ENCODE results near the gene FNTB. TPM values are rescaled to one million over a fixed set of nuclear protein-coding genes. Genes with fewer than 3 reads are reported as not detected.

Gene FNTB
- total and polyA plus RNA-seq, 2 of the 13 experiments (the other 11 are each of a cell fraction or from before 2014, with no cell fraction given) = 23.6 to 28.5 TPM

- H3K9ac ChIP-seq (ENCODE audit: insufficient read depth, low read depth, low read length) = no peak overlapping the region
- DNase-seq (ENCODE audit: low spot score) (peak; percentile 63), ATAC-seq (peak; percentile 18), FAIRE-seq (peak; percentile 64)
- WGBS (ENCODE audit: low lambda C conversion rate) = 56% methylated on average over 1 of the region's 1 CpG
- BruUV-seq (replicated peaks) = no TSS peak
- intact Hi-C loops (cut with micrococcal nuclease; ENCODE audit: unreplicated experiment) = loop anchor here (1.0 to 10.0 kb wide), 2 partner anchors 24 to 233 kb away; partner anchors contain the start of genes CHURC1 and PLEKHG3
- H3K36me3 ChIP-seq (replicated peaks in 1 of 2; ENCODE audit: control insufficient read depth in 1 of 2, insufficient read depth in 2 of 2, low read length in 2 of 2) = peaks cover 3 to 8% of the 10 kb centered on the region in 2 experiments; a peak in 4 of 5 replicates
- H3K27ac ChIP-seq (ENCODE audit: extremely low read length, insufficient read depth, low read length) = peak overlapping the region; percentile 0
- no peaks in the 10 kb centered on the region; a peak in 1 of 5 replicates for H3K27me3 ChIP-seq (ENCODE audit: control insufficient read depth in 1 of 2, insufficient read depth in 2 of 2, low read length in 2 of 2)
- POLR2A ChIA-PET = interaction anchor here (1.2 to 2.6 kb wide), 3 partner anchors 11 to 550 kb away, joined by 3 to 31 read pairs (median 4); partner anchors contain the start of gene FNTB
- peaks cover 63% of the 10 kb centered on the region for H3K4me1 ChIP-seq (ENCODE audit: insufficient read depth, low read length)
- no peak overlapping the region for H3K4me2 ChIP-seq (ENCODE audit: low read depth, low read length)
- H4K20me1 ChIP-seq (ENCODE audit: insufficient read depth, low read length) = no peaks in the 10 kb centered on the region; the same call in 1 of the 2 replicates
- H3K9me3 ChIP-seq (ENCODE audit: low read length) = no peaks in the 10 kb centered on the region
- CTCF ChIA-PET (ENCODE audit: low intra/inter-chr PET ratio, low total read pairs) = interaction anchor here (1.3 kb wide), 1 partner anchor 115 kb away, joined by 3 read pairs; no protein-coding TSS in a partner anchor
- in situ Hi-C loops (cut with HindIII; ENCODE audit: extremely low pct_ligation_motif_present, low pct_unique_long_range_greater_than_20kb) = no loop called here
- no peak overlapping the region for H3K4me3 ChIP-seq (replicated peaks in 1 of 3; ENCODE audit: insufficient read depth in 1 of 3, low read depth in 2 of 3, low read length in 3 of 3)
- H3K79me2 ChIP-seq (ENCODE audit: insufficient read depth, low read length) = peaks cover 28% of the 10 kb centered on the region
- no peak overlapping the region for H2AFZ ChIP-seq (ENCODE audit: low read length)
- TF ChIP-seq RAD21 (CRISPR knock-in tag; IDR thresholded peaks at IDR 0.05) = peak; percentile 34; the same call in 1 of the 2 replicates
- no peak; the same call in 1 of the 2 replicates for TF ChIP-seq ZMAT3 (CRISPR knock-in tag; conservative IDR thresholded peaks at IDR 0.05)
- TF ChIP-seq CTCF (CRISPR knock-in tag; IDR thresholded peaks at IDR 0.05) = peak; percentile 73
- peak; percentile 12; the same call in 1 of the 2 replicates for TF ChIP-seq POLR2AphosphoS5 (IDR thresholded peaks at IDR 0.05; ENCODE audit: low read depth, low read length)
- no peak for TF ChIP-seq ZNF230 (CRISPR knock-in tag; IDR thresholded peaks at IDR 0.05)
- peak; percentile 57 for TF ChIP-seq STAG1 (CRISPR knock-in tag; IDR thresholded peaks at IDR 0.05)
- 0 out of 4 replicates have a peak, but pooled peaks of 1 of the 2 experiments have one; percentile 34 for TF ChIP-seq POLR2A (IDR thresholded peaks at IDR 0.05; ENCODE audit: insufficient read depth in 1 of 2, low read depth in 2 of 2, low read length in 2 of 2)
- TF ChIP-seq ZGPAT (CRISPR knock-in tag; IDR thresholded peaks at IDR 0.05) = no peak
- TF ChIP-seq U2AF1 (optimal IDR thresholded peaks at IDR 0.05; ENCODE audit: low read depth, low read length) = peak; percentile 17
- TF ChIP-seq SMC3 (IDR thresholded peaks at IDR 0.05; ENCODE audit: low read length) = peak; percentile 40; the same call in 1 of the 2 replicates
- no peak for TF ChIP-seq JARID2 (CRISPR knock-in tag; IDR thresholded peaks at IDR 0.05; ENCODE audit: insufficient replicate concordance)
- peak; percentile 96 for TF ChIP-seq RBM22 (optimal IDR thresholded peaks at IDR 0.05; ENCODE audit: low read length)
- no peak for TF ChIP-seq NFKB2 (CRISPR knock-in tag; IDR thresholded peaks at IDR 0.05; ENCODE audit: borderline replicate concordance)
- 0 out of 2 replicates have a peak, but pooled peaks have one; percentile 14 for TF ChIP-seq NFKBIZ (CRISPR knock-in tag; IDR thresholded peaks at IDR 0.05)
- TF ChIP-seq NFAT5 (CRISPR knock-in tag; IDR thresholded peaks at IDR 0.05) = no peak
- 0 out of 2 replicates have a peak, but pooled peaks have one; percentile 8 for TF ChIP-seq ZNF558 (CRISPR knock-in tag; IDR thresholded peaks at IDR 0.05; ENCODE audit: borderline replicate concordance)
These were observed 48.9 kb upstream of the FNTB start for GRCh38 chr14:64937821-64938193.
